Omental fat pad (tissue), 4 donors: Measurements from ENCODE around the gene EFL1. TPM values are rescaled to one million over a fixed set of nuclear protein-coding genes. Genes with fewer than 3 reads are reported as not detected.

Experiments used
- ATAC-seq: fragments of 150-250 bp; one replicate; pipeline ENCODE4 v1.9.1; 2016; ENCODE audit warnings: mild to moderate bottlenecking, moderate library complexity; ENCODE audit not compliant: low FRiP score
- DNase-seq: peaks from one replicate; pipeline ENCODE4 v3.0.0-alpha.2; 2019; ENCODE audit warnings: low spot score
- CTCF ChIP-seq, 3 donors: fragments of 450-650 bp; IDR thresholded peaks; one replicate each; pipeline ENCODE4 v1.5.1; 2016 to 2017; ENCODE audit warnings: antibody characterized with exemption in 3 of 3, mild to moderate bottlenecking in 3 of 3, moderate library complexity in 2 of 3
- total RNA-seq, 4 donors: library from RNA; depleted of rRNA; stranded (reverse); fragments of >200 nt; gene quantifications; one replicate each; pipeline ENCODE4 v1.1.0, GENCODE V29; 2016

EFL1 gene
- total RNA-seq, 4 donors from 2014 or later: 11.9 to 15.9 (median 14.8) TPM

- ATAC-seq (no peak), DNase-seq (no peak)
- TF ChIP-seq CTCF (IDR thresholded peaks at IDR 0.05): no peak
Measured at GRCh38 chr15:82135638-82136037, 126.9 kb downstream of the EFL1 start.

GRCh38 chr15:82134461-82134860 is 128.1 kb downstream of the EFL1 start:
- TF ChIP-seq CTCF (IDR thresholded peaks at IDR 0.05): no peak
- ATAC-seq (no peak), DNase-seq (no peak)

- ATAC-seq: no peak
- no peak for TF ChIP-seq CTCF (IDR thresholded peaks at IDR 0.05)
Measured at GRCh38 chr15:82133251-82133650, 129.3 kb downstream of the EFL1 start.

GRCh38 chr15:82132742-82133141 is 129.8 kb downstream of the EFL1 start:
- ATAC-seq (no peak), DNase-seq (no peak)
- no peak for TF ChIP-seq CTCF (IDR thresholded peaks at IDR 0.05)

More at GRCh38 chr15:82133251-82133650, 129.3 kb downstream of the EFL1 start:
- DNase-seq: no peak

GRCh38 chr15:82132096-82132495 is 130.4 kb downstream of the EFL1 start:
- DNase-seq: no peak
- no peak for TF ChIP-seq CTCF (IDR thresholded peaks at IDR 0.05)

GRCh38 chr15:82130248-82130647 is 132.3 kb downstream of the EFL1 start:
- DNase-seq (no peak), ATAC-seq (no peak)
- no peak for TF ChIP-seq CTCF (IDR thresholded peaks at IDR 0.05)

More at GRCh38 chr15:82132096-82132495, 130.4 kb downstream of the EFL1 start:
- no peak for ATAC-seq

GRCh38 chr15:82129761-82130160 is 132.8 kb downstream of the EFL1 start:
- no peak for TF ChIP-seq CTCF (IDR thresholded peaks at IDR 0.05)
- DNase-seq (no peak), ATAC-seq (no peak)
